Tibial artery (tissue), 4 donors: Measurements from ENCODE around the gene NKX1-1.

Experiments
- DNase-seq, 2 donors: peaks; one replicate each; pipeline ENCODE4 v3.0.0-alpha.2; 2019
- H3K27ac ChIP-seq, 2 donors: fragments of 200-600 bp; sonication (generic) in 1 of 2; 1 replicate in 1 of 2; 2 replicates in 1 of 2; pipeline ENCODE4 v1.5.1; 2018 to 2019; ENCODE audit warnings: mild to moderate bottlenecking in 1 of 2
- H3K27me3 ChIP-seq, 2 donors: fragments of 200-600 bp; sonication (generic) in 1 of 2; one replicate each; pipeline versions ENCODE4 v1.5.1 to v1.6.0; 2016 to 2019
- H3K36me3 ChIP-seq, 3 donors: fragments of 200-600 bp; sonication (generic) in 2 of 3; one replicate each; pipeline ENCODE4 v1.5.1; 2016 to 2019; ENCODE audit warnings: mild to moderate bottlenecking in 2 of 3
- H3K4me1 ChIP-seq, 4 donors: fragments of 200-600 bp; sonication (generic) in 2 of 4; 1 replicate in 3 of 4; 2 replicates in 1 of 4; pipeline ENCODE4 v1.5.1; 2016 to 2019
- H3K4me3 ChIP-seq, 2 donors: fragments of 200-600 bp; sonication (generic) in 1 of 2; 1 replicate in 1 of 2; 2 replicates in 1 of 2; pipeline ENCODE4 v1.5.1; 2018 to 2019; ENCODE audit warnings: mild to moderate bottlenecking in 2 of 2
- H3K9me3 ChIP-seq, 3 donors: fragments of 200-600 bp; sonication (generic) in 1 of 3; one replicate each; pipeline ENCODE4 v1.5.1; 2016 to 2019
- intact Hi-C: fragments of 100-400 bp; cut with DNase I; formaldehyde crosslinking; loops from one replicate; pipeline ENCODE4 v1.15.0; 2023; ENCODE audit warnings: low total_unique reads
- TF ChIP-seq, protein P1 (sequence below), 2 experiments: fragments of 200-600 bp in 1 of 2; fragments of 450-650 bp in 1 of 2; IDR thresholded peaks; one replicate each; pipeline ENCODE4 v1.5.1; 2017 to 2019; ENCODE audit warnings: antibody characterized with exemption in 2 of 2, mild to moderate bottlenecking in 1 of 2, moderate library complexity in 1 of 2

Gene NKX1-1

DNA sequence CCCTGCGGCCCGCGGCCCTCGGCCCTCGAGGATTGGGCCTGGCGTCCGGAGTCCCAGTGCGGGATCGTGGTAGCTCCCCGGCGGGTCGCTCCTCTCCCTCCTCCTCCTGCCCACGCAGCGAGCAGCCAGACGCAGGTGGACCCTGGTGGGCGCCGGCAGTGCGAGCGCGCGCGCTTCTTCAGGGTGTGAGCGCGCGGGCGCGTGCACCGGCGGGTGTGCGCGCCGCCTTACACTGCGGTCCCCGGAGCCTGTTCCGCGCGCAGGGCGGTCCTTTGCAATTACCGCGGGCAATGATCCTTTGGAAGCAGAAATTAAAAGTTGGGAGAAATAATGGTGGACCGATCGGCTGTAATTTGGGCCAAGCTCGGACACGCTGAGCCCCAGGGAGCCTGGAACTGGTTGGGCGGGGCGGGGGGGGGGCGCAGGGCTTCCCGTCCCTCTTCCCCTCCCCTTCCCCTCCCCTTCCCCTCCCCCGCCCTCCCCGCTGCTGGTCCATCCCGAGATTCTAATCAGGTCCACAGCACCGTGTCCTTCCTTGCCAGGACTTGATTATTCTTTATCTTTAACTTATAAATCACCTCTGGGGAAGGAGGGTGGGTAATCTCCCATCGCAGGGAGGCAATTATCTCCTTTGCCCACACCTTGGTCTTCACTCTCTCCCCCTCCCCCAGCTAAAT lies 1.6 kb upstream of the NKX1-1 start:
- intact Hi-C loops, result no loop called here

GRCh38 chr4:1406981-1407656 lies 877 bp upstream of the NKX1-1 start:
- intact Hi-C loops, result no loop called here
- DNase-seq, result no peak
- TF ChIP-seq, protein P1, sequence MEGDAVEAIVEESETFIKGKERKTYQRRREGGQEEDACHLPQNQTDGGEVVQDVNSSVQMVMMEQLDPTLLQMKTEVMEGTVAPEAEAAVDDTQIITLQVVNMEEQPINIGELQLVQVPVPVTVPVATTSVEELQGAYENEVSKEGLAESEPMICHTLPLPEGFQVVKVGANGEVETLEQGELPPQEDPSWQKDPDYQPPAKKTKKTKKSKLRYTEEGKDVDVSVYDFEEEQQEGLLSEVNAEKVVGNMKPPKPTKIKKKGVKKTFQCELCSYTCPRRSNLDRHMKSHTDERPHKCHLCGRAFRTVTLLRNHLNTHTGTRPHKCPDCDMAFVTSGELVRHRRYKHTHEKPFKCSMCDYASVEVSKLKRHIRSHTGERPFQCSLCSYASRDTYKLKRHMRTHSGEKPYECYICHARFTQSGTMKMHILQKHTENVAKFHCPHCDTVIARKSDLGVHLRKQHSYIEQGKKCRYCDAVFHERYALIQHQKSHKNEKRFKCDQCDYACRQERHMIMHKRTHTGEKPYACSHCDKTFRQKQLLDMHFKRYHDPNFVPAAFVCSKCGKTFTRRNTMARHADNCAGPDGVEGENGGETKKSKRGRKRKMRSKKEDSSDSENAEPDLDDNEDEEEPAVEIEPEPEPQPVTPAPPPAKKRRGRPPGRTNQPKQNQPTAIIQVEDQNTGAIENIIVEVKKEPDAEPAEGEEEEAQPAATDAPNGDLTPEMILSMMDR (IDR thresholded peaks at IDR 0.05), result no peak
- Histone ChIP-seq H3K4me1 (peaks cover 0 to 58% (median 50%) of the 10 kb centered on the region in 4 donors), H3K27ac (no peak overlapping the region), H3K9me3 (no peaks in the 10 kb centered on the region), H3K27me3 (peaks cover 0 to 100% of the 10 kb centered on the region in 2 donors), H3K4me3 (no peak overlapping the region), H3K36me3 (no peaks in the 10 kb centered on the region)

More for the DNA sequence above, 1.6 kb upstream of the NKX1-1 start:
- Histone ChIP-seq H3K36me3 (no peaks in the 10 kb centered on the region), H3K27me3 (peaks cover 0 to 100% of the 10 kb centered on the region in 2 donors), H3K27ac (no peak overlapping the region), H3K4me3 (no peak overlapping the region), H3K4me1 (peaks cover 0 to 51% (median 44%) of the 10 kb centered on the region in 4 donors), H3K9me3 (no peaks in the 10 kb centered on the region)
- TF ChIP-seq, protein P1 (IDR thresholded peaks at IDR 0.05), result no peak
- peak in 1 of 2 donors; percentile 48 for DNase-seq

- Histone ChIP-seq H3K9me3 (no peaks in the 10 kb centered on the region), H3K36me3 (no peaks in the 10 kb centered on the region), H3K27ac (no peak overlapping the region), H3K4me3 (no peak overlapping the region), H3K4me1 (peaks cover 0 to 63% (median 50%) of the 10 kb centered on the region in 4 donors), H3K27me3 (peaks cover 0 to 100% of the 10 kb centered on the region in 2 donors)
- intact Hi-C loops, result no loop called here
- TF ChIP-seq, protein P1 (IDR thresholded peaks at IDR 0.05), result no peak
- DNase-seq, result peak in 1 of 2 donors; percentile 53
Measured at GRCh38 chr4:1405636-1406393, 427 bp downstream of the NKX1-1 start.

DNA sequence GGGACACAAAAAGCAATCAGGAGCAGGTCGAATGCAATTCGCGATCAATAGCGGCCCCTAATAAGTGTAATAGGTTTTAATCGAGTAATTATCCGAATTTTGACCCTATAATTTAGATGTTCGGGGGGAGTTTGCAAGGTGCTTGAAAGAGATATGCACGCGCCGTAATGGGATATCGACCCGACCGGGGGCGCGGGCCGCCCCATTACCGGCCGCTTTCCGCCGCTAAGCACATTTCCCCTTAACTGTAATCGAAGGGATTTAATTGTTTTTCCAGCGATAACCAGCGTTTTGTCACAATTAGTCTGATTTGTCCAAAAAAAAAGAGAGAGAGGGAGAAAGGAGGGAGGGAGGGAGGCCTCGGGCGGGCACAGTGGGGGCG lies 997 bp downstream of the NKX1-1 start:
- DNase-seq, result no peak
- Histone ChIP-seq H3K36me3 (no peaks in the 10 kb centered on the region), H3K4me3 (no peak overlapping the region), H3K4me1 (peaks cover 0 to 63% (median 50%) of the 10 kb centered on the region in 4 donors), H3K9me3 (no peaks in the 10 kb centered on the region), H3K27me3 (peaks cover 0 to 100% of the 10 kb centered on the region in 2 donors), H3K27ac (no peak overlapping the region)
- intact Hi-C loops, result no loop called here
- TF ChIP-seq, protein P1 (IDR thresholded peaks at IDR 0.05), result no peak

DNA sequence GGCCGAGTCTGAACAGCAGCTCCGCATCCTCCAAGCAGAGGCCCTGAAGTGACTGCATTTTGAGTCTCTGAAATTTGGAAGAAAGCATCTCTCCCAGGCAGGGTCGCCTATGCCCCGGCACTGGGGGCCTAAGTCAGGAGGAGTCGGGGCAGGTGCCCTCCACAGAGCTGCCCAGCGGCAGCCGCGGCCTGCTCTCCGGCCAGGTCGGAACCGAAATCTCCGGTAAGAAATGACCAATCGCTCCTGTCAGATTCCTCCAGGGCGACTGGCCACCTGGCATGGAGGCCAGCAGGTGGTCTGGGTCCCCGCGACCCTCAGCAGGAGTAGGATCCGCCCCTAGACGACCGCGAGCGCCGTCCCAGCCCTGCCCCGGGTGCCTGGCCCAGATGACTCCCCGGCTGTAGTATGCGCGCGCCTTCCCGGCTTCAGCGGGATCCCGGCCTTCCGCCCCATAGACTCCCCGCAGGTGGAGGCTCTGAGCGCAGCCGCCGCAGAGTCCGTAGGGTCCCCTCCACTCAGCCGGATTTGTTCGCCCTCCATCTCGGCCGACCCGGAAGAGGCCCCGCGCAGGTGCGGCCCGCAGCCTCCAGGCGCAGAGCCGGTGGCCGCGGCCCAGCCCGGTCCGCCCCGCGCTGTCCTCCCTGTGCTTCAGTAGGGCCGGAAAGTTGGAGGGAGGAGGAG lies 1.5 kb downstream of the NKX1-1 start:
- peaks cover 0 to 100% of the 10 kb centered on the region in 2 donors for H3K27me3 ChIP-seq
- intact Hi-C loops, result no loop called here
- H3K36me3 ChIP-seq, result no peaks in the 10 kb centered on the region
- peaks cover 0 to 63% (median 50%) of the 10 kb centered on the region in 4 donors for H3K4me1 ChIP-seq
- no peaks in the 10 kb centered on the region for H3K9me3 ChIP-seq
- no peak overlapping the region for H3K27ac ChIP-seq
- no peak for DNase-seq
- TF ChIP-seq, protein P1 (IDR thresholded peaks at IDR 0.05), result no peak
- H3K4me3 ChIP-seq, result no peak overlapping the region
